GM18519 (cell line): ENCODE results near the gene HSD11B1L.

ENCODE experiments used
- ATAC-seq: cut with Tn5 transposase; IDR thresholded peaks from one replicate; pipeline ENCODE4 v1.9.1; 2021; ENCODE audit warnings: mild to moderate bottlenecking, moderate library complexity; ENCODE audit not compliant: unreplicated experiment, low FRiP score

The HSD11B1L gene

DNA sequence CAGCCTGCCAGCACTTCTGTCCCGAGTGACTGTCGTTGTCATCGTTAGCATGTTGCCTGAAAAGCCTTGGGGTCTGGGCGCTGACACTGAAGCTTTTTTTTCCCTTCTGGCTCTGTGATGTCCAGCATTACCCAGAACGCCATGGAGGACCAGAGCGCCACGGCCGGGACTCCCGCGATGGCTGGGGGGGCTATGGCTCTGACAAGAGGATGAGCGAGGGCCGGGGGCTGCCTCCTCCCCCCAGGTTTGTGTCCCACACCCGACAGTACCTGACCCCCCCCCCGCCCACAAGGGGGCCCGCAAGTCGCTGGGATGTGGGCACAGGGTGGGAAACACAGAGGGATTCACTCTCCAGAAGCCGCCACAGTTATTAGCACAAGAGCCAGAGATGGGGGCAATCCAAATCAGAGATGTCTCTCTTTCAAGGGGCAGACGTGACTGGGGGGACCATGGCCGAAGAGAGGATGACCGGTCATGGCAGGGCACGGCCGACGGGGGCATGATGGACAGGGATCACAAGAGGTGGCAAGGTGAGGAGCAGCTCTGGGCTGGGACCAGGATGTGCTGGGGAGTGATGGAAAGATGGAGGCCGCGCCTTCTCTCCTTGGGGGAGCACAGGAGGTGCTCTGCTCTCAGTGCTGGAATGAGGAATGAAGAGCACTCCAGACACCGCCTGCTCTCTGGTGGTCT is 13.8 kb upstream of the HSD11B1L start:
- no peak for ATAC-seq

DNA sequence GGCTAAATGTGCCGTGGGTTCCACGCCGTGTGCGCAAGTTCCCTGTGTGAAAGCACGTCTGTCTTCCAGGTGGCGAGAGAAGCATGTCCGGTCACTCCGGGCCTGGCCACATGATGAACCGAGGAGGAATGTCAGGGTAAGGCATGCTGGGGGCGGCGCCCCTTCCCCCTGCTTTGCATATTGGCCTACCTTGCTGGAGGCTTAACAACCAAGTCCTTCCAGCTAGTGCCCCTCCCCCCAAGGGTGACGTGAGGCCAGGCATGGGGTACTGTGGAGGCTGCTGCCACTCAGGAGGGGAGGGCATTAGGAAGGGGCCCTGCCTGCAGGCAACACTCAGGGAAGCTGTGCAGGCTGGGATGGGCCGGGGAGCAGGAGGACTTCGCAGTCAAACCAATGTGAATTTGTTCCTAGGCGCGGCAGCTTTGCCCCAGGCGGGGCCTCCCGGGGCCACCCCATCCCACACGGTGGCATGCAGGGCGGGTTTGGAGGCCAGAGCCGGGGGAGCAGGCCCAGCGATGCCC is 13.0 kb upstream of the HSD11B1L start:
- no peak for ATAC-seq

DNA sequence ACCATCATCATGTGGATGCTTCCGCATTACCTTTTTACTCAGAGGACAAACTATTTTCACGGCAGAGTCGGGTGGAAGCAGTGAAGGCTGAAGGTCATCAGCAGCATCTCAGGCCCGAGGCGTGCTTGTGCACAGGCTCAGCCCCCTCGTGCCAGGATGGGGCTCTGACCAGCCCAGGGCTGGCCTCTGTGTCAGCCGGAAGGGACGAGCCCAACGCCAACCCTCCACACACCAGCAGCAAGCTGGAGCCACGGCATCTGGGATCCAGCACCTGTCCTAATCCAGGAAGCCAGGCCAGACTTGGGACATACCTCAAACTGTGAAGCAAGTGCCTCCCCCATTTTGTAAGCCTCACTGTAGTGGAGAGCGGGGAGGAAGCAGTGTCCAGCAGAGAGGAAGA is 11.6 kb upstream of the HSD11B1L start:
- ATAC-seq, result no peak

DNA sequence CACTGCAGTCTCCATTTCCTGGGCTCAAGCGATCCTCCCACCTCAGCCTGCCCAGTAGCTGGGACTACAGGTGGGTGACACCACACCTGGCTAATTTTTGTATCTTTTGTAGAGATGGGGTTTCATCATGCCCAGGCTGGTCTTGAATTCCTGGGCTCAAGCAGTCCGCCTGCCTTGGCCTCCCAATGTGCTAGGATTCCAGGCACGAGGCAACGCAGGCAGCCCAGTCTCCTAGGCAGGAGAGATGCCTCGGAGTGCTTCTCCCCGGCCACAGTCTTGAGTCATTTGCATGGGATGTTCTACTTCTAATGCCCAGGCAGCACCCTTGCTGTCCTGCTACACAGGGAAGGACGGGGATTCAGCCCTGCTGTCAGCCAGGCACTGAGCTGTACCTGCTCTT is 9.2 kb upstream of the HSD11B1L start:
- no peak for ATAC-seq

DNA sequence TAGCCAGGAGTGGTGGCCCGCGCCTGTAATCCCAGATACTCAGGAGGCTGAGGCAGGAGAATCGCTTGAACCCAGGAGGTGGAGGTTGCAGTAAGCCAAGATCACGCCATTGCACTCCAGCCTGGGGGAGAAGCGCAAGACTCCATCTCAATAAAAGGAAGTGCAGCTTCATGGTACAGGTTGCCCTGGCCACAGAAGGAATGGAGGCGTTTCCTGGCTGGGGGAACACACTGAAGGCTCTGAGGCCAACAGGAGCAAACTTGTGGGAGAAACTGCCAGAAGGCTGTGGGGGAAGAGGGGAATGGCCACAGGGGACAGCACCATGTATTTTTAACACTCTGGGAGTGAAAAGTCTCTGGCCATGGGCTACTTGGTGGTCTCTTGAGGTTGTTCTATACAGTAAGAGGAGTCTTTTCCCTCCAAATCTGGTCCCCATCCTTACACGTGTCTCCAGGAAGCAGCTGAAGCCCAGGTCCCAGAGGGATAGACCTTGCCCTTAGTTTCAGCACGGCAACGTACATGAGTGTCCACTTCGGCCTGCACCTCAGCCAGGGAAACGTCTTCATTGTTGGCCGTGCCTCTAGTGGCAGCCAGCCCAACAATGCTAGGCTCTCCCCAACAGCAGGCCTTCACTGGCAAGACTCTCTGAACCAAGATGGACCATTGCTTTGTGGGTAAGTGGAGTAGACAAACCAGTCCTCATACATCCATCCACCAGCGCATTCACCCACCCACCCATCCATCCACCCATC is 7.9 kb upstream of the HSD11B1L start:
- ATAC-seq, result no peak

DNA sequence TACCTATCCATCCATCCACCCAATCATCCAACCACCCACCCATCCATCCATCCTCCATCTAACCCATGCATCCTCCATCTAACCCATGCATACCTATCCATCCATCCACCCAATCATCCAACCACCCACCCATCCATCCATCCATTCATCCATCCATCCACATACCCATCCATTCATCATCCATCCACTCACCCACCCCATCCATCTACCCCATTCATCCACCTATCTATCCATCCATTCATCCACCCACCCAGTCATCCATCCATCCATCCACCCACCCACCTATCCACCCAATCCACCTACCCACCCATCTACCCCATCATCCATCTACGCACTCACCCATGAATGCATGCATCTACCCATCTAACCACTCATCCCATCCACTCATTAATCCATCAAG is 7.1 kb upstream of the HSD11B1L start:
- no peak for ATAC-seq

DNA sequence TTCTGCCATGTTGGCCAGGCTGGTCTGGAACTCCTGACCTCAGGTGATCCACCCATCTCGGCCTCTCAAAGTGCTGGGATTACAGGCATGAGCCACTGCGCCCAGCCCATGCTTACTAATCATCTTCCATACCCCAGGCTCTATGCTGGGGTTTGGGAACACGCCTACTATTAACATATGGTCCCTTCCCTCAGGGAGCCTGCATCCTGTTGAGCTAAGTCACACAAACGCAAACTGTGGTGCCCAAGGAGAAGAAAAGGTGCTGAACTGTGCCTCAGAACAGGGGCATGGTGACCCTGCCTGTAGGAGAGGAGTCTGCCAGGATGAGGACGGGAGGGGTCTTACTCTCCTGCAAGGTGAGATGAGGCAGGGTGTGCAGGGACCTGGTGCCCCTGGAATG is 6.1 kb upstream of the HSD11B1L start:
- ATAC-seq, result no peak

DNA sequence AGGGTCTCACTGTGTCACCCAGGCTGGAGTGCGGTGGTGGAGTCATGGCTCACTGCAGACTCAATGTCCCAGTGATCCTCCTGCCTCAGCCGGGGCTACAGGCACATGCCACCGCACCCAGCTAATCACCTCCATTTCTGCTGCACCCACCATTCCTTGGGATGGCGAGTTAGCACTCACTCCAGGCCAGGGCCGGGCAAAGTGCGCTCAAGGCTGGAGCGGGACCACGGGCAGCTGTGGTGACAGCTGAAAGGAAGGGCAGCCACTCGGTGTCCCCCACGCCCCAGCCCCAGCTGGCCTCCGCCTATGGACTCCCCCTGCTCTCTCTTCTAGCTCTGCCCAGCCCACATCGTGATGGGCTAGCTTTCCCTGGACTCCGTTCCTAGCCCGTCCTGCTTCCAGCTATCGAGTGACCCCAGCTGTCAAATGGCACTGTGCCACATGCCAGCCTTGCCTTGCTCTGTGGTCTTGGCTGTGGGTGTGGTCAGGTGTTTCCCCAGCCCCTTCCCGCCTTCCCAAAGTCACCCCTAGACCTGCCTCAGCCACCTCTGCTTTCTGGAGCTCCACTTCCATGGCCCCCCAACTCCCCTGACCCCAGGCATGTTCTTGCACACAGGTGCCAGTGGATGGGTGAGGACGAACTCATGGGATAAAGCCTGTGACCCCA is 4.6 kb upstream of the HSD11B1L start:
- no peak for ATAC-seq

DNA sequence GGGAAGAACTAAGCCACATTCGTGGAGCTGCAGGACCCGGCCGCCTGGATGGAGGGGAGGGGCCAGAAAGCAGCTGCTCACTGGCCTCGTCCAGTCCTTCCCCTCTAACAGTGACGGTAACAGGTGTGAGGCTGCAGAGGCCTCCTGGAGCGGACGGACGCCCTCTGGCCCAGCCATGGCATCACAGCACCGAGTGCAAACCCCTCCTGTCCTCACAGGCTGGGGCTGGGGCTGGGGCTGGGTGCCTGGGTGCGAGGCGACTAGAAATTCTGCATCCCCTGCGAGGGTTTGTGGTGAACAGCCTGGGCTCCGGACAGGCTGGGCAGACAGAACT is 4.1 kb upstream of the HSD11B1L start:
- no peak for ATAC-seq

DNA sequence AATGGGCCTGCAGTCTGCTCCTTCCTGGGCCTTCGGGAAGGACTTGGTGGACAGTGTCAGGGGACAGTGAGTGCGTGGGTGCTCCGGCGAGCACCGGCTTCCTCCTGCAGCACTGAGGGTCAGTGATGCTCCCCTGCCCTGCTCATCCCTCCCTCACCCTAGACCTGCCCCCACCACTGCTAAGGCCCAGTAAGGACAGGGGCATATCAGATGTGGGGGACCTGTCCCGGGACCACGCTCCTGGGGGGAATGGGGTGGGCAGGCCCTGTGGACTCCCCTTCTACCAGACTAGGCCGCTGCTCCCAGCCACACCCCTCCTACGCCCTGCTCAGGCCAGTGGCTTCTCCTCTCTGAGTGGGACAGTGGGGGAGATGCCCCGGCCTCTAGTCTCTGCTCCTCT is 3.7 kb upstream of the HSD11B1L start:
- ATAC-seq, result no peak

DNA sequence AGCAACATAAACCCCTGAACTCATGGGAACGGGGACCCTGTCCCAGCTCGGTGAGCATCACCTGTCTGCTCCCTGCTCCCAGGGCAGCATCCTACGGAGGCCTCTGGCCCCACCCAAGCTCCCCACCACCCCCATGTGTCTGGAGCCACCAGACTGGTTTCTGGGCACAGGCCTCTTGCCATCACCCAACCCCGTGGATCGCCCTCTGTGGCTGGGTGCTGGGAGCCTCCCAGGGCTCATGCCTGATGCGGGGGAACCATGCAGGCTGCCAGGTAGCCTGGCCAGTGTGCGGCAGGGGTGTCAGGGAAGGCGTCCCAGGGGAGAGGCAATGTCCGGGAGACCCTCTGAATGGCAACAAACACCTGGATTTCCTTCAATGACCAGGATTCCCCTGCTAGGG is 3.2 kb upstream of the HSD11B1L start:
- ATAC-seq, result no peak

DNA sequence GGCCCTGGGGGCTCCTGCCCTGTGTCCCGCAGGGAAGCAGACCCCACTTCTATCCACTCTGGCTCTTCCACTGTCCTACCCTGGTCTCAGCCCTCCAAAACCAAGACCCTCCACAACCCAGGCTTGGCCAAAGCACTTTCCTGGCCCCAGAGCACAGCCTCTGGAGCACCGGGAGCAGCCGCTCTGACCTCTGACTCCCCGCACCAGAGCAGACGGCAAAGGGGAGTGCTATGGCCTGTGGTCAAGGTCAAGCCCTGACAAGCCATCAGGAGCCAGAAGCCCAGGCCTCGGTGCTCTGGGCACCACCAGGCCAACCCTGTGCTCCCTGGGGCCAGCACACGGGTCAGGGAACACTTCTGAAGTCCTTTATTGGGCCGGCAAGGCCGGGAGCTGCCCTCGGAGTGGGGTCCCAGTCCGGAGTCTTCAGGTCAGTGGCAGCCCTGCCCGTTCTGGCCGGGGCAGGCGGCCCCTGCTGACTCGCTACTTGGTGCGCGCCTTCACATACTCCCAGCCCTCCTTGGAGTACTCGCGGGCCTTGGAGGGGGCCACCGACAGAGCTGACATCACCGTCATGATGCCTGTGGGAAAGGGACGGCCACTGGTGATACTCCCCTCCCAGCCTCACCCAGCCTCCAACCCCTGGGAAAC is 2.6 kb upstream of the HSD11B1L start:
- no peak for ATAC-seq

DNA sequence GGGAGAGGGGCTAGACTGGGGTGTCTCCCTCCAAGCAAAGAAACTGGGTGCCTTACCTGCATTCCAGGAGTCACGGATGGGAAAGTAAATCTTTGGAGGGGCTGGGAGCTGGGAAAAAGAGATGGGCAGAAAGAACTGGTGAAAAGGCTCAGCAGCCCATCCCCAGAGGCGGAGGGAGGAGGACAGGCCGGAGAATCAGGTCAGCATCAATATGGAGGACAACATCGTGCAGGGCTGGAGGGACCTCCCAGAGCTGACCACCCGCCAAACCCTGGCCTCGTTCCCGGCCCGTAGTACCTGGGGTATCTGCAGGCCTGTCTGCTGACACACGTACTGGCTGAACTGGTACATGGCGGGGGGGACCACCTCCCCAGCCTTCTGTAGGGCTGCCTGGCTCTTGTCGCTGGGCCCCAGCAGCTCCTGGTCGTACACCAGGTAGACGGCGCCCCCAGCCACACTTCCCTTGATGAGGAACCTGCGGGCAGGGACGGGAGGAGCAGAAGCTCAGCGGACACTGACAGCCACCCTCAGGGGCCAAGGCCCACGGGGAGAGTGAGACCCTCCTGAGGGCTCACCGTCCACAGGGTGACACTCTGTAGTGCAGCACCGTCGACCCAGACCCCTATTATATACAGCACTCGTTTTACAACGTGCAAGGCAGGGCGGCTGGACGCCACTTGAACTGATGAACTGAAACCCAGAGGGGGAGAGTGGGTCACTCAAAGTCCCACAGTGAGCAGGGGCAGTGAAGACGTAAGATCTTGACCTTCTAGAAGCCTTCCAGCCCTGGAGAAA is 1.3 kb upstream of the HSD11B1L start:
- no peak for ATAC-seq

DNA sequence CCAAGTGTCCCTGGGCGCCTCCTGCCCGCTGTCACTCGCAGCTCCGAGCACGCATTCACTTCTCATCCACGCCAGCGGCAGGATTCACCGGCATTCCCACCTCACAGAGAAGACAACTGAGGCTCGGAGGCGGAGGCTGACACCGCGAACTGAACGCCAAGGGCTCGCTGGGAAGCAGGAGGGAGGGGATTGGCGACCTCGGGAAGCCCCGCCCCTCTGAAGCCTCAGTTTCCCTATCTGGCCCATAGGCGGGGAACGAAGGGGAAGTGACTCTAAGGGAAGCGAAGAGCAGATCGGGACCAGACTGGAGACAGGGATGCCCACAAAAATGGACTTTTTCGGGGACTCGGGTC is 767 bp upstream of the HSD11B1L start:
- ATAC-seq, result no peak

DNA sequence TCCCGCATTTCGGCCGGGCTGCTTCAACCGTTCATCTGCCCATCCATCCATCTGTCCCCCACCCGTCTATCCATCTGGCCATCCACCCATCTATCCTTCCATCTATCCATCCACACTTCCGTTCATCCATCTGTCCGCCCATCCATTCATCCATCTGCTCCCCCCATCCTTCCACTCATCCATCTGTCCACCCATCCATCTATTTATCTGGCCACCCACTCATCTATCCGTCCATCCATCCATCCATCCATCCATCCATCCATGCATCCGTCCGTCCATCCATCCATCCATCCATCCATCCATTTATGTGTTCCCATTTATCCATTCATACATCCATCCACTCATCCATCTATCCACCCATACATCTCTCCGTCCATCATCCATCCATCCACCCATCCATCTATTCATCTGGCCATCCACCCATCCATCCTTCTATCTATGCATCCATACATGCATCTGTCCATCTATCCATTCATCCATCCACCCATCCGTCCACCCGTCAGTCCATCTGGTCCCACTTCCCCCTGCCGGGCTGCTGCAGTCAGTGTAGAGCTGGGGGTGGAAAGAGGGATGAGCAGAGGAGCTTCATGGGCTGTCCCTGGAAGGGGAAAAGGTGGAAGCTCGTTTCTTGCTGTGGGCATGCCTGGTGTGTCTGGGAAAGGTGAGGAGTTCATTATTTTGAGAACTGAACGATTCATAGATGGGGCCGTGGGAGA is 722 bp downstream of the HSD11B1L start:
- ATAC-seq, result no peak

DNA sequence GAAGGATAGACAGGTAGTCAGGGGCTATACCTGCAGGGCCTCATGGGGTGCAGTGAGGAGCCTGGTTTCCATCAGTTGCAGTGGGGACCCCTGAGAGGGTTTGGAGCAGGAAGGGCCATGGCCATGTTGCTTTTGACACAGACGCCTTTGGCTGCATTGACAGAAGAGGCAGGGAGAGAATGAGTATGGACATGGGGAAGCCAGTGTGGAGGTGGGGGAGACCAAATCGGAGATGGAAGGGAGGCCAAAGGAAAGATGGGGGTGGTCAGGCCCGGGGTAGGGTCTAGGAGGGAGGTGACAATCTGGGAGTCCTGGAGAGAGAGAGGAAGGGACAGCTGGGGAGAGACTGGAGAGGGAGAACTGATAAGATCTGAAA is 1.3 kb downstream of the HSD11B1L start:
- no peak for ATAC-seq

DNA sequence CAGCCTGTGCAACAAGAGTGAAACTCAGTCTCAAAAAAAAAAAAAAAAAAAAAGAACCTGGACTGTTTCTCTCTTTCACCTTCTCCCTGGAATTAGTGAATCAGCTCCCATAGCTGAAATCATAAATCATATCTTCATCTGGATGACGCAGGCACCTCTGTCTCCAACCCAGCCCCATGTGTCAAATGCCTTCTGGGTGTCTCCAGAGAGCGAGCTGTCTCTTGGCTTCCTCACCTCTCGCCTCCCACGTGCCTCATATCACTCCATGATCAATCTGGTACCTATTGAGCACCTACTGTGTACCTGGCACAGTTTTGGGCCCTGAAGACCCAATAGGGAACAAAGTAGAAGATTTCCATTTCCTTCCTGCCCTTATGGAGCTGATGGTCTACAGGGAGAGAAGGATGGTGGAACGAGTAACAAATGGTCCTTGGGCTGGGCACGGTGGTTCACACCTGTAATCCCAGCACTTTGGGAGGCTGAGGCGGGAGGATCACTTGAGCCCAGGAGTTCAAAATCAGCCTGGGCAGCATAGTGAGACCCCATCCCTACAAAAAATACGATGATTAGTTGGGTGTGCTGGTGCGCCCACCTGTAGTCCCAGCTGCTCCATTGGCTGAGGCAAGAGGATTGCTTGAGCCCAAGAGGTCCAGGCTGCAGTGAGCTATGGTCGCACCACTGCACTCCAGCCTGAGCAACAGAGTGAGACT is 2.5 kb downstream of the HSD11B1L start:
- no peak for ATAC-seq

DNA sequence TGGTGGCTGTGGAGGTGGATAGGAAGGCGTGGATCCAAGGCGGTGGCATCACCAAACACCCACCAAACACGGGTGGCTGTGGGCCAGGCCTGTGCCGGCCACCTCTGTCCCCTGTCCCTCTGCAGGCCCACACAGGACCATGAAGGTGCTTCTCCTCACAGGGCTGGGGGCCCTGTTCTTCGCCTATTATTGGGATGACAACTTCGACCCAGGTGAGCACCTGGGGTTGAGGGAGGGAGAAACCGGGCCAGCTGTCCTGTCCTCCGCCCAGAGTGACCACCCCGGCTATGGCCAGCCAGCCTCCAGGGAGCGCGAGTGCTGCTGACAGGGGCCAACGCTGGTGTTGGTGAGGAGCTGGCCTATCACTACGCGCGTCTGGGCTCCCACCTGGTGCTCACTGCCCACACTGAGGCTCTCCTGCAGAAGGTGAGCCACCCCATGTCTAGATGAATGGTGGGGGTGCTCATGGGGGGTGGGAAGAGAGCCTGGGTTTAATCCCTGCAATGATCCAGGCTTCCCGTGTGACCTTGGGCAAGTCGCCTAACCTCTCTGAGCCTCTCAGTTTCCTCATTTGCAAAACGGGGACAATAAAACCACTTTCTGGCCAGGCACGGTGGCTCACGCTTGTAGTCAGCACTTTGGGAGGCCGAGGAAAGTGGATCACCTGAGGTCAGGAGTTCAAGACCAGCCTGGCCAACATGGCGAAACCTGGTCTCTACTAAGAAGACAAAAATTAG is 4.0 kb downstream of the HSD11B1L start:
- no peak for ATAC-seq

DNA sequence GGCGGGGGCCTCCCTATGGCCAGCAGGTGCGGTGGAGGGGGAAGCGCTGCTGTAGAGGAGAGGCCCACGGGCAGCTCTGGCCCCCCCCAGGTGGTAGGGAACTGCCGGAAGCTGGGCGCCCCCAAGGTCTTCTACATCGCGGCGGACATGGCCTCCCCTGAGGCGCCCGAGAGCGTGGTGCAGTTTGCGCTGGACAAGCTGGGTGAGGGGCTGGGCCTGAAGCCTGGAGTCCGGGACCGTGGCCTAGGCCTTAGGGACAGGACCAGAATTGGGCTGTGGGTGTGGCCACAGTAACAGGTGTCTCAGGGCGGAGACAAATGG is 5.5 kb downstream of the HSD11B1L start:
- ATAC-seq, result no peak
